Panc1 (cell line): Measurements from ENCODE around the gene RHEB. TPM values are rescaled to one million over a fixed set of nuclear protein-coding genes. Genes with fewer than 3 reads are reported as not detected.
A peak's percentile ranks its signal among the peaks of the same experiment; 100 is the strongest.

Experiments
- ATAC-seq: fragments of 200-7000 bp; cut with Tn5 transposase; 2 replicates; pipeline ENCODE4 v1.9.1; 2020; ENCODE audit warnings: mild to moderate bottlenecking, moderate library complexity
- BruUV-seq: library from RNA; stranded (reverse); fragments of 400-500 nt; replicated peaks from 2 replicates; lab custom pipeline; 2021; lab: Mats Ljungman, UMichigan
- CTCF ChIA-PET: fragments of 300-600 bp; sonication (Branson Sonifier 250); formaldehyde crosslinking; loops from one replicate; lab custom pipeline; 2022; ENCODE audit warnings: antibody characterized with exemption; lab: Charles Lee
- POLR2A ChIA-PET: fragments of 300-600 bp; sonication (Branson Sonifier 250); formaldehyde crosslinking; loops from one replicate; lab custom pipeline; 2022; ENCODE audit warnings: antibody characterized with exemption; lab: Charles Lee
- DNase-seq: peaks from one replicate; pipeline ENCODE4 v3.0.0-alpha.2; 2010; ENCODE audit warnings: low read depth, low spot score
- H3K27ac ChIP-seq: 2 replicates; pipeline ENCODE4 v1.5.1; 2011; ENCODE audit warnings: mild to moderate bottlenecking, low read length, inconsistent platforms
- H3K27me3 ChIP-seq: fragments of 200-500 bp; sonication (Bioruptor generic); 2 replicates; pipeline ENCODE4 v1.6.0; 2014; ENCODE audit warnings: low read length, inconsistent platforms; ENCODE audit not compliant: control insufficient read depth, insufficient read depth
- H3K36me3 ChIP-seq: fragments of 200-500 bp; sonication (Bioruptor generic); 2 replicates; pipeline ENCODE4 v1.5.1; 2014; ENCODE audit warnings: inconsistent platforms, mild to moderate bottlenecking, low read length, moderate library complexity; ENCODE audit not compliant: control insufficient read depth, insufficient read depth
- H3K4me1 ChIP-seq: 2 replicates; pipeline ENCODE4 v1.5.1; 2011; ENCODE audit warnings: inconsistent platforms, mild to moderate bottlenecking, low read length, moderate library complexity; ENCODE audit not compliant: control insufficient read depth, insufficient read depth
- H3K4me3 ChIP-seq, 2 experiments: 2 replicates each; pipeline ENCODE4 v1.5.1; 2011 to 2012; ENCODE audit warnings: low read depth in 2 of 2, low read length in 2 of 2, mild to moderate bottlenecking in 2 of 2, inconsistent platforms in 1 of 2, moderate library complexity in 1 of 2
- H3K9me3 ChIP-seq: fragments of 200-500 bp; sonication (Bioruptor generic); 2 replicates; pipeline ENCODE4 v1.5.1; 2014; ENCODE audit warnings: low read depth, mild to moderate bottlenecking, inconsistent platforms, low read length, moderate library complexity; ENCODE audit not compliant: control insufficient read depth, insufficient read depth
- POLR2AphosphoS5 ChIP-seq: IDR thresholded peaks from 2 replicates; pipeline ENCODE4 v1.6.1; 2012; ENCODE audit warnings: mild to moderate bottlenecking, low read depth, low read length, moderate library complexity
- REST ChIP-seq, 2 experiments: IDR thresholded peaks; 2 replicates each; pipeline ENCODE4 v1.6.1; 2011 to 2012; ENCODE audit warnings: low read depth in 2 of 2, control low read depth in 1 of 2, low read length in 1 of 2, mild to moderate bottlenecking in 1 of 2, moderate library complexity in 1 of 2; ENCODE audit not compliant: insufficient read depth in 1 of 2
- SIN3A ChIP-seq: IDR thresholded peaks from 2 replicates; pipeline ENCODE4 v1.6.1; 2012; ENCODE audit warnings: low read depth, mild to moderate bottlenecking, low read length, moderate library complexity, borderline replicate concordance; ENCODE audit not compliant: insufficient read depth
- TCF7L2 ChIP-seq: IDR thresholded peaks from 2 replicates; pipeline ENCODE4 v1.6.1; 2011; ENCODE audit warnings: mild to moderate bottlenecking, low read depth, low read length, inconsistent platforms
- in situ Hi-C: cut with HindIII; loops from 2 replicates; pipeline ENCODE4 v1.10.0; 2016; ENCODE audit warnings: low sequenced_read_pairs, low pct_unique_long_range_greater_than_20kb
- intact Hi-C: fragments of 100-400 bp; cut with micrococcal nuclease; formaldehyde crosslinking; loops from one replicate; pipeline ENCODE4 v1.10.0; 2022; ENCODE audit not compliant: unreplicated experiment
- total RNA-seq: library from RNA; stranded (reverse); gene quantifications from one replicate; pipeline ENCODE4 v1.2.1, GENCODE V29; 2021; ENCODE audit not compliant: unreplicated experiment
- TF ChIP-seq, protein P1 (sequence below): fragments of 450-650 bp; IDR thresholded peaks from 2 replicates; pipeline ENCODE4 v1.5.1; 2017; ENCODE audit warnings: mild to moderate bottlenecking

The RHEB gene
- total RNA-seq, 1 experiment from 2014 or later: 259 TPM

GRCh38 chr7:151483711-151483983 is 36.0 kb downstream of the RHEB start:
- Histone ChIP-seq H3K4me1 (peaks cover 39% of the 10 kb centered on the region), H3K36me3 (peaks cover 39% of the 10 kb centered on the region), H3K9me3 (no peaks in the 10 kb centered on the region), H3K27ac (no peak overlapping the region; the same call in 1 of the 2 replicates), H3K27me3 (no peaks in the 10 kb centered on the region), H3K4me3 (no peak overlapping the region)
- in situ Hi-C loops: no loop called here
- ChIA-PET POLR2A (no interaction called here), CTCF (interaction anchor here (0.6 kb wide), 1 partner anchor 56 kb away, joined by 5 read pairs; no protein-coding TSS in a partner anchor)
- ATAC-seq (no peak), DNase-seq (no peak)
- no TSS peak for BruUV-seq
- TF ChIP-seq, protein P1, sequence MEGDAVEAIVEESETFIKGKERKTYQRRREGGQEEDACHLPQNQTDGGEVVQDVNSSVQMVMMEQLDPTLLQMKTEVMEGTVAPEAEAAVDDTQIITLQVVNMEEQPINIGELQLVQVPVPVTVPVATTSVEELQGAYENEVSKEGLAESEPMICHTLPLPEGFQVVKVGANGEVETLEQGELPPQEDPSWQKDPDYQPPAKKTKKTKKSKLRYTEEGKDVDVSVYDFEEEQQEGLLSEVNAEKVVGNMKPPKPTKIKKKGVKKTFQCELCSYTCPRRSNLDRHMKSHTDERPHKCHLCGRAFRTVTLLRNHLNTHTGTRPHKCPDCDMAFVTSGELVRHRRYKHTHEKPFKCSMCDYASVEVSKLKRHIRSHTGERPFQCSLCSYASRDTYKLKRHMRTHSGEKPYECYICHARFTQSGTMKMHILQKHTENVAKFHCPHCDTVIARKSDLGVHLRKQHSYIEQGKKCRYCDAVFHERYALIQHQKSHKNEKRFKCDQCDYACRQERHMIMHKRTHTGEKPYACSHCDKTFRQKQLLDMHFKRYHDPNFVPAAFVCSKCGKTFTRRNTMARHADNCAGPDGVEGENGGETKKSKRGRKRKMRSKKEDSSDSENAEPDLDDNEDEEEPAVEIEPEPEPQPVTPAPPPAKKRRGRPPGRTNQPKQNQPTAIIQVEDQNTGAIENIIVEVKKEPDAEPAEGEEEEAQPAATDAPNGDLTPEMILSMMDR: no peak
- TF ChIP-seq TCF7L2 (no peak), REST (IDR thresholded peaks at IDR 0.05; ENCODE audit: insufficient read depth in 1 of 2, low read depth in 2 of 2, low read length in 1 of 2) (no peak), POLR2AphosphoS5 (no peak), SIN3A (no peak)
- intact Hi-C loops: no loop called here

DNA sequence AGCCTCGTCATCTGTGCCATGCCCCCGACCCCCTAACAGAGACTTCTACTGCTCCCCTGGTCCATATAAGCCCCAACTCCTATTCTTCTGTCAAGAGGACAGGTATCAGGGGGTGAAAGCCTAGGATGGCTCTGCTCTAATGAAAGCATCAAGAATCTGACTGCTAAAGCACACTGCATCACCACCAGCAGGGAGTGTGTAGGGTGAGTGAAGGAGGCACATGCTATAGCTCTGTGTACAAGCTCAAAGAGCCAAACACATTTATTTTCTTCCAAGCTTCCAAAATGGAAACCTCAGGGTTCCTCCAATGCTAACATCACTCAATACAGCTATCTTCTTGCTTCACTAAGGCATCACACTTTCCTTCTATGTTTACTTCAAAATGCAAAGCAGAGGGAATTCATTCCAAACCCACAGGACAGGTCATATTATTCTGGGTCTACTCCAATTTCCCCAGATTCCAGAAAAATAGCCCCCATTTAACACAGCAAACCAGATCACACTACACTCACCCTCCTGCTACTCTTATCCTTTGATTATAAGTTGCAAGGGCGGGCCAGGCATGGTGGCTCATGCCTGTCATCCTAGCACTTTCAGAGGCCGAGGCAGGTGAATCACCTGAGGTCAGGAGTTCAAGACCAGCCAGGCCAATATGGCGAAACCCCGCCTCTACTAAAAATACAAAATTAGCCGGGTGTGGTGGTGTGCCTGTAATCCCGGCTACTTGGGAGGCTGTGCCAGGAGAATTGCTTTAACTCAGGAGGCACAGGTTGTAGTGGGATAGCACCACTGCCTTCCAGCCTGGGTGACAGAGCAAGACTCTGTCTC is 36.6 kb downstream of the RHEB start:
- no peak for DNase-seq
- Histone ChIP-seq H3K27me3 (no peaks in the 10 kb centered on the region), H3K4me1 (peaks cover 36% of the 10 kb centered on the region), H3K9me3 (no peaks in the 10 kb centered on the region), H3K27ac (peak overlapping the region; percentile 1; the same call in 1 of the 2 replicates), H3K36me3 (peaks cover 36% of the 10 kb centered on the region), H3K4me3 (no peak overlapping the region)
- in situ Hi-C loops: no loop called here
- BruUV-seq: TSS peak; percentile 16
- no peak for TF ChIP-seq POLR2AphosphoS5
- TF ChIP-seq SIN3A: no peak
- TF ChIP-seq, protein P1: no peak
- TF ChIP-seq TCF7L2: no peak
- no peak for TF ChIP-seq REST (IDR thresholded peaks at IDR 0.05; ENCODE audit: insufficient read depth in 1 of 2, low read depth in 2 of 2, low read length in 1 of 2)
- intact Hi-C loops: no loop called here
- POLR2A ChIA-PET: interaction anchor here (1.4 kb wide), 1 partner anchor 8 kb away, joined by 3 read pairs; no protein-coding TSS in a partner anchor
- CTCF ChIA-PET: interaction anchor here (0.6 kb wide), 1 partner anchor 55 kb away, joined by 5 read pairs; no protein-coding TSS in a partner anchor
- peak; percentile 32; the same call in 1 of the 2 replicates for ATAC-seq
